Calu3 (cell line): ENCODE results near the gene TNF. TPM values are rescaled to one million over a fixed set of nuclear protein-coding genes. Genes with fewer than 3 reads are reported as not detected.

Experiments used
- BruUV-seq: library from RNA; stranded (reverse); fragments of 400-500 nt; replicated peaks from 2 replicates; lab custom pipeline; 2021; lab: Mats Ljungman, UMichigan
- CTCF ChIA-PET: fragments of 300-600 bp; sonication (Branson Sonifier 250); formaldehyde crosslinking; loops from one replicate; lab custom pipeline; 2022; ENCODE audit warnings: antibody characterized with exemption; lab: Charles Lee
- DNase-seq: peaks from one replicate; pipeline ENCODE4 v3.0.0; 2022
- H3K27ac Mint-ChIP-seq: one replicate; pipeline ENCODE4 v1.8.0; 2022; ENCODE audit warnings: mixed read lengths; ENCODE audit not compliant: unreplicated experiment
- H3K27me3 Mint-ChIP-seq: one replicate; pipeline ENCODE4 v1.8.0; 2022; ENCODE audit warnings: mixed read lengths; ENCODE audit not compliant: unreplicated experiment
- H3K36me3 Mint-ChIP-seq: one replicate; pipeline ENCODE4 v1.8.0; 2022; ENCODE audit warnings: mild to moderate bottlenecking, moderate library complexity, mixed read lengths; ENCODE audit not compliant: insufficient read depth, unreplicated experiment
- H3K4me1 Mint-ChIP-seq: one replicate; pipeline ENCODE4 v1.8.0; 2022; ENCODE audit warnings: mild to moderate bottlenecking, low read depth, mixed read lengths; ENCODE audit not compliant: unreplicated experiment
- H3K4me3 Mint-ChIP-seq: one replicate; pipeline ENCODE4 v1.8.0; 2022; ENCODE audit warnings: mild to moderate bottlenecking, low read depth, moderate library complexity, mixed read lengths; ENCODE audit not compliant: unreplicated experiment
- H3K9me3 Mint-ChIP-seq: one replicate; pipeline ENCODE4 v1.8.0; 2022; ENCODE audit warnings: low read depth, mixed read lengths; ENCODE audit not compliant: unreplicated experiment
- intact Hi-C: fragments of 100-400 bp; cut with micrococcal nuclease; formaldehyde crosslinking; loops from one replicate; pipeline ENCODE4 v1.10.0; 2022; ENCODE audit not compliant: unreplicated experiment
- total RNA-seq: library from RNA; stranded (reverse); gene quantifications from 2 replicates; pipeline ENCODE4 v1.2.3, GENCODE V29; 2022
- TF ChIP-seq, protein P1 (sequence below): fragments of 200-600 bp; IDR thresholded peaks from one replicate; pipeline ENCODE4 v1.8.0; 2022; ENCODE audit warnings: antibody characterized with exemption; ENCODE audit not compliant: unreplicated experiment

The TNF gene
- total RNA-seq, 1 experiment from 2014 or later: 0.68 TPM

DNA sequence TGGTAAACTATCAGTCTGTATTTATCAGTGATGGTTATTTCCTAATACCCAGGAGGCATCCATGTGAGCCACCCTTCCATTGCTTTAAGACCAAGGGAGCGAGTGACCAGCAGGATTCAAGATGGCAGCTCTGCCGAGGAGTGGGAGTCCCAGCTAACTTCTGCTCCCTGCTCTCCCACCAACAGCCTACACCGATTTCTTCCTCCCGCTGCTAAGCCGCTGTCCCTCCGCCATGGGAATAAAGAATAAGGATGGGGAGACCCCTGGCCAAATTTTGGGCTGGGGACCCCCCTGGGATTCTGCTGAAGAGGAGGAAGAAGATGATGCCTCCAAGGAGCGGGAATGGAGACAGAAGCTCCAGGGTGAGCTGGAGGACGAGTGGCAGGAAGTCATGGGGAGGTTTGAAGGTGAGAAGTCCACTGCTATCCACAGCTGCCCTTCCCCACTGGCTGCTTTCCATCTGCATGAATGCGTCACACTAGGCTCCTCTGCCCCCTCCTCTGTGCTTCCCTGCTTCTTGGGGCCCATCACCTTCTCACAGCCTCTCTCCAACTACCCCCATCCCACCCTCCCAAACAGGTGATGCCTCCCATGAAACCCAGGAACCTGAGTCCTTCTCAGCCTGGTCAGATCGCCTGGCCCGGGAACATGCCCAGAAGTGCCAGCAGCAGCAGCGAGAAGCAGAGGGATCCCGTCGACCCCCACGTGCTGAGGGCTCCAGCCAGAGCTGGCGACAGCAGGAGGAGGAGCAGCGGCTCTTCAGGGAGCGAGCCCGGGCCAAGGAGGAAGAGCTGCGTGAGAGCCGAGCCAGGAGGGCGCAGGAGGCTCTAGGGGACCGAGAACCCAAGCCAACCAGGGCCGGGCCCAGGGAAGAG, 17.7 kb upstream of the TNF start:
- CTCF ChIA-PET: interaction anchor here (0.7 kb wide), 1 partner anchor 9 kb away, joined by 7 read pairs; no protein-coding TSS in a partner anchor

DNA sequence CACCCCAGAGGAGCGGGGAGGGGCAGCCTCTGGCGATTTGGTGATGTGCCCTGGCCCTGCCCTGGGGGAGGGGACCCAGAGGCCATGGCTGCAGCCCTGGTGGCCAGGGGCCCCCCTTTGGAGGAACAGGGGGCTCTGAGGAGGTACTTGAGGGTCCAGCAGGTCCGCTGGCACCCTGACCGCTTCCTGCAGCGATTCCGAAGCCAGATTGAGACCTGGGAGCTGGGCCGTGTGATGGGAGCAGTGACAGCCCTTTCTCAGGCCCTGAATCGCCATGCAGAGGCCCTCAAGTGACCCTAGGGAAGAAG, 17.1 kb upstream of the TNF start:
- TF ChIP-seq, protein P1, sequence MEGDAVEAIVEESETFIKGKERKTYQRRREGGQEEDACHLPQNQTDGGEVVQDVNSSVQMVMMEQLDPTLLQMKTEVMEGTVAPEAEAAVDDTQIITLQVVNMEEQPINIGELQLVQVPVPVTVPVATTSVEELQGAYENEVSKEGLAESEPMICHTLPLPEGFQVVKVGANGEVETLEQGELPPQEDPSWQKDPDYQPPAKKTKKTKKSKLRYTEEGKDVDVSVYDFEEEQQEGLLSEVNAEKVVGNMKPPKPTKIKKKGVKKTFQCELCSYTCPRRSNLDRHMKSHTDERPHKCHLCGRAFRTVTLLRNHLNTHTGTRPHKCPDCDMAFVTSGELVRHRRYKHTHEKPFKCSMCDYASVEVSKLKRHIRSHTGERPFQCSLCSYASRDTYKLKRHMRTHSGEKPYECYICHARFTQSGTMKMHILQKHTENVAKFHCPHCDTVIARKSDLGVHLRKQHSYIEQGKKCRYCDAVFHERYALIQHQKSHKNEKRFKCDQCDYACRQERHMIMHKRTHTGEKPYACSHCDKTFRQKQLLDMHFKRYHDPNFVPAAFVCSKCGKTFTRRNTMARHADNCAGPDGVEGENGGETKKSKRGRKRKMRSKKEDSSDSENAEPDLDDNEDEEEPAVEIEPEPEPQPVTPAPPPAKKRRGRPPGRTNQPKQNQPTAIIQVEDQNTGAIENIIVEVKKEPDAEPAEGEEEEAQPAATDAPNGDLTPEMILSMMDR: no peak
- CTCF ChIA-PET: interaction anchor here (0.7 kb wide), 1 partner anchor 10 kb away, joined by 7 read pairs; no protein-coding TSS in a partner anchor
- no peak overlapping the region for H3K4me3 Mint-ChIP-seq
- no peaks in the 10 kb centered on the region for H3K9me3 Mint-ChIP-seq
- no peaks in the 10 kb centered on the region for H3K27me3 Mint-ChIP-seq
- peaks cover 21% of the 10 kb centered on the region for H3K4me1 Mint-ChIP-seq
- intact Hi-C loops: no loop called here
- no TSS peak for BruUV-seq
- DNase-seq: no peak
- H3K27ac Mint-ChIP-seq: no peak overlapping the region
- H3K36me3 Mint-ChIP-seq: peaks cover 17% of the 10 kb centered on the region

More for the DNA sequence above, 17.7 kb upstream of the TNF start:
- H3K27me3 Mint-ChIP-seq: no peaks in the 10 kb centered on the region
- peaks cover 23% of the 10 kb centered on the region for H3K36me3 Mint-ChIP-seq
- no peaks in the 10 kb centered on the region for H3K9me3 Mint-ChIP-seq
- TF ChIP-seq, protein P1: no peak
- peaks cover 21% of the 10 kb centered on the region for H3K4me1 Mint-ChIP-seq
- no peak overlapping the region for H3K4me3 Mint-ChIP-seq
- intact Hi-C loops: no loop called here
- BruUV-seq: no TSS peak
- no peak for DNase-seq
- no peak overlapping the region for H3K27ac Mint-ChIP-seq

DNA sequence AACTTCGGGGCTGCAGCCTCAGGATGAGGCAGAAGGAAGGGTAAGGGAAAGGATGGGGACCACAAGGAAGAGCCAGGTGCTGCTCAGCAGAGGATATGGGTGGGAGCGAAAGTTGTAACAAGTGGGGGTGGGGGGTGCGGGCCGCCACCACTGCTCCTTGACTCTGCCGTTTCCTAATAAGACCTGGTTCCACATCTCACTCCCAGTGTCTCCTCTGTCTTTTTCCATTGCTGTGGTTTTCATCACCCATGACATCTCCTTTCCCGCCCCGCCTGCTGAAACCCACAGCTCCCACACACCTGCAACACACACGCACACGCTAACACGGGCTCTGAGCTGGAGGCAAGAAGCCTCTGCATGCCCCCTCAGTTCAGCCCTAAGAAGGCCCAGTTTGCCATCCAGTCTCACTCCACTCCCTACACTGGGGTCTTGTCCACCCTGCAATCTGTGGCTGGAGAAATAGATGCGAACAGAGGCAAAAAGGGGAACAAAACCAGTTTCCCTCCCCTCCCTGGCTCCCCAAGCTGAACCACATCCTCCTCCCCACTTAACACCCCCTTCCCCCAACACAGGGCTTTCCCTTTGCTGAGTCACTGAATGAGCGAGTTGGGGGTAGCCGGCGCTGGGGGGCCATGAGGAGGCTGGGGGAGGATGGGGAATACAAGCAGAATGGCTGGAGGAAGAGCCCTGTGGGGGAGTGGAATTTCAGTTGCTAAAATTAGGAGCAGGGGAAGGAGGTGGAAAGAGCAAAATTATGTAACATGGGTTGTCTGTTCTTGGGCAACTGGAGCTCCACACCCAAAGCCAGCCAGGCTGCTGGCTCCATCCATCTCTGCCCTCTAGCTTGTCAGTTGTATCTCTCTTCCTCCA, 16.5 kb upstream of the TNF start:
- intact Hi-C loops: no loop called here
- Mint-ChIP-seq H3K9me3 (no peaks in the 10 kb centered on the region), H3K27me3 (no peaks in the 10 kb centered on the region), H3K36me3 (peaks cover 18% of the 10 kb centered on the region), H3K27ac (no peak overlapping the region), H3K4me1 (peaks cover 21% of the 10 kb centered on the region), H3K4me3 (no peak overlapping the region)
- TF ChIP-seq, protein P1: no peak
- CTCF ChIA-PET: interaction anchor here (1.1 kb wide), 1 partner anchor 40 kb away, joined by 3 read pairs; no protein-coding TSS in a partner anchor
- no TSS peak for BruUV-seq
- DNase-seq: no peak

DNA sequence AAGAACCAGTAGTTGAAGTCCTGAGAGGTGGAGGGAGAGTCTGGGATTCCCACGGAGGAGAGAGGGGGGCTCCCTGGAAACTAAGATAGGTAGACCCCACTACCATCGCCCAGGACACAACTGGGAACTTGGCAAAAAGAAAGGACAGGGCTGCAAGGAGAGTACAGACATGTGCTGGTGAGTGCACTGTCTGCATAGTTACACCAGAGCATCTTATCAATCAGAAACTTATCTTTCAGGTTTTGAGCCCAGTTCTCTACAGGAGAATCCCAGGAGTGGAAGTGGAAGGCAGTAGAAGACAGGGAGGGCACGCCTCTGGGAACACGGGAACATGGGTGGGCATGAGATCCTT, 15.8 kb upstream of the TNF start:
- BruUV-seq: no TSS peak
- H3K4me3 Mint-ChIP-seq: no peak overlapping the region
- no peaks in the 10 kb centered on the region for H3K9me3 Mint-ChIP-seq

More for the DNA sequence above, 15.8 kb upstream of the TNF start:
- H3K36me3 Mint-ChIP-seq: peaks cover 20% of the 10 kb centered on the region
- no peak for DNase-seq
- peaks cover 4% of the 10 kb centered on the region for H3K27me3 Mint-ChIP-seq
- intact Hi-C loops: no loop called here
- TF ChIP-seq, protein P1: no peak
- CTCF ChIA-PET: interaction anchor here (1.1 kb wide), 1 partner anchor 39 kb away, joined by 3 read pairs; no protein-coding TSS in a partner anchor
- peak overlapping the region; percentile 22 for H3K27ac Mint-ChIP-seq
- H3K4me1 Mint-ChIP-seq: peaks cover 21% of the 10 kb centered on the region
